HepG2 (cell line): ENCODE results near the gene NDUFV1. TPM values are rescaled to one million over a fixed set of nuclear protein-coding genes. Genes with fewer than 3 reads are reported as not detected.

Experiments
- ATAC-seq: fragments of 200-7000 bp; cut with Tn5 transposase; 3 replicates; pipeline ENCODE4 v1.9.1; 2020; ENCODE audit warnings: mild to moderate bottlenecking, moderate library complexity
- BruUV-seq: library from RNA; stranded (reverse); fragments of 400-500 nt; replicated peaks from 2 replicates; lab custom pipeline; 2021; lab: Mats Ljungman, UMichigan
- CTCF ChIA-PET: fragments of 300-600 bp; formaldehyde crosslinking; extraction: SDS; loops from one replicate; lab custom pipeline; 2021; ENCODE audit warnings: low total read pairs, inconsistent platforms, low intra/inter-chr PET ratio; lab: Yijun Ruan, JAX
- POLR2A ChIA-PET: fragments of 350-600 bp; sonication (Branson Sonifier 250); formaldehyde crosslinking; loops from one replicate; lab custom pipeline; 2020; ENCODE audit warnings: antibody characterized with exemption, inconsistent platforms; lab: Yijun Ruan, JAX
- DNase-seq: peaks from one replicate; pipeline ENCODE4 v3.0.0-alpha.2; 2015; ENCODE audit warnings: low spot score
- FAIRE-seq: peaks from 3 replicates; lab custom pipeline; 2011; peaks lifted over from hg19 to GRCh38; lab: Jason Lieb, UNC
- H2AFZ ChIP-seq: one replicate; pipeline ENCODE4 v1.6.1; 2011; ENCODE audit warnings: low read length, inconsistent platforms
- H3K27ac ChIP-seq: fragments of 300-600 bp; 3 replicates; pipeline ENCODE4 v1.8.0; 2011; ENCODE audit warnings: mixed run types, mild to moderate bottlenecking, mixed read lengths, low read length, inconsistent platforms; ENCODE audit not compliant: insufficient read depth; ENCODE audit errors: extremely low read length
- H3K27me3 ChIP-seq, 2 experiments: fragments of 200-600 bp in 1 of 2; 2 replicates in 1 of 2; 3 replicates in 1 of 2; pipeline versions ENCODE4 v1.6.0 to v1.8.0; 2011; ENCODE audit warnings: low read length in 2 of 2, mild to moderate bottlenecking in 2 of 2, moderate library complexity in 2 of 2, inconsistent platforms in 1 of 2; ENCODE audit not compliant: insufficient read depth in 2 of 2, control insufficient read depth in 1 of 2
- H3K36me3 ChIP-seq, 2 experiments: fragments of 200-600 bp in 1 of 2; replicated peaks in 1 of 2; 2 replicates in 1 of 2; 3 replicates in 1 of 2; pipeline versions ENCODE4 v1.5.1 to v1.8.0; 2011; ENCODE audit warnings: low read length in 2 of 2, inconsistent platforms in 1 of 2; ENCODE audit not compliant: insufficient read depth in 2 of 2, control insufficient read depth in 1 of 2
- H3K4me1 ChIP-seq: 2 replicates; pipeline ENCODE4 v1.5.1; 2012; ENCODE audit warnings: low read length, inconsistent platforms; ENCODE audit not compliant: insufficient read depth
- H3K4me2 ChIP-seq: 2 replicates; pipeline ENCODE4 v1.6.0; 2011; ENCODE audit warnings: low read depth, low read length, inconsistent platforms
- H3K4me3 ChIP-seq, 3 experiments: fragments of 200-600 bp in 1 of 3; sonication (generic), shearing (Covaris generic) in 1 of 3; replicated peaks in 1 of 3; 2 replicates each; pipeline ENCODE4 v1.5.1; 2011 to 2016; ENCODE audit warnings: low read length in 3 of 3, inconsistent platforms in 2 of 3, low read depth in 2 of 3, mild to moderate bottlenecking in 2 of 3, control low read depth in 1 of 3, mixed read lengths in 1 of 3; ENCODE audit not compliant: insufficient read depth in 1 of 3
- H3K79me2 ChIP-seq: one replicate; pipeline ENCODE4 v1.6.1; 2011; ENCODE audit warnings: low read length, inconsistent platforms; ENCODE audit not compliant: insufficient read depth
- H3K9ac ChIP-seq: 2 replicates; pipeline ENCODE4 v1.6.0; 2011; ENCODE audit warnings: mild to moderate bottlenecking, low read depth, low read length, inconsistent platforms; ENCODE audit not compliant: insufficient read depth
- H3K9me3 ChIP-seq: 2 replicates; pipeline ENCODE4 v1.5.1; 2012; ENCODE audit warnings: mild to moderate bottlenecking, low read length
- H4K20me1 ChIP-seq: 2 replicates; pipeline ENCODE4 v1.6.0; 2011; ENCODE audit warnings: inconsistent platforms, mild to moderate bottlenecking, low read length, moderate library complexity; ENCODE audit not compliant: insufficient read depth
- BCL6 ChIP-seq: IDR thresholded peaks from 2 replicates; pipeline ENCODE4 v1.6.1; 2016; ENCODE audit warnings: missing genetic modification reagents, missing compliant biosample characterization
- HNF1B ChIP-seq: sonication (generic); formaldehyde crosslinking; IDR thresholded peaks from 2 replicates; pipeline ENCODE4 v1.5.1; 2020; ENCODE audit warnings: mild to moderate bottlenecking, moderate library complexity, missing genetic modification reagents
- MAF1 ChIP-seq: sonication (generic); formaldehyde crosslinking; IDR thresholded peaks from 2 replicates; pipeline ENCODE4 v1.5.0; 2020; ENCODE audit warnings: missing genetic modification reagents, borderline replicate concordance
- MAX ChIP-seq: IDR thresholded peaks from 2 replicates; pipeline ENCODE4 v1.6.1; 2012; ENCODE audit warnings: inconsistent platforms
- NFRKB ChIP-seq: fragments of 450-650 bp; IDR thresholded peaks from 2 replicates; pipeline ENCODE4 v1.6.1; 2017
- ZBTB3 ChIP-seq: sonication (generic); formaldehyde crosslinking; IDR thresholded peaks from 2 replicates; pipeline ENCODE4 v1.4.0; 2020; ENCODE audit warnings: low read depth, mild to moderate bottlenecking, moderate library complexity, missing genetic modification reagents, borderline replicate concordance
- ZBTB39 ChIP-seq: sonication (generic); formaldehyde crosslinking; IDR thresholded peaks from 2 replicates; pipeline ENCODE4 v1.5.0; 2020; ENCODE audit warnings: missing genetic modification reagents
- ZNF142 ChIP-seq: sonication (generic); formaldehyde crosslinking; IDR thresholded peaks from 2 replicates; pipeline ENCODE4 v1.4.0; 2020; ENCODE audit warnings: missing genetic modification reagents
- ZNF232 ChIP-seq: sonication (generic); formaldehyde crosslinking; IDR thresholded peaks from 2 replicates; pipeline ENCODE4 v1.4.0; 2020; ENCODE audit warnings: missing genetic modification reagents, borderline replicate concordance
- ZNF761 ChIP-seq: sonication (generic); formaldehyde crosslinking; conservative IDR thresholded peaks from 2 replicates; pipeline ENCODE4 v1.4.0; 2020; ENCODE audit warnings: mild to moderate bottlenecking, missing genetic modification reagents
- WGBS: methylation state at CpG from one replicate; pipeline ENCODE4 v1.1.6; 2017; ENCODE audit warnings: low lambda C conversion rate; 5-methylcytosine and 5-hydroxymethylcytosine counted together
- in situ Hi-C: cut with HindIII; loops from 2 replicates; pipeline ENCODE4 v1.10.0; 2017; ENCODE audit warnings: low pct_unique_long_range_greater_than_20kb; ENCODE audit not compliant: extremely low pct_ligation_motif_present
- intact Hi-C: fragments of 100-400 bp; cut with micrococcal nuclease; formaldehyde crosslinking; loops from one replicate; pipeline ENCODE4 v1.10.0; 2022; ENCODE audit not compliant: unreplicated experiment
- polyA plus RNA-seq, 8 experiments: library from polyadenylated mRNA; depleted of rRNA in 3 of 8; stranded (reverse) in 7 of 8; unstranded in 1 of 8; fragments of >200 nt; fragmentation: Illumina TruSeq in 4 of 8; extraction: Trizol in 4 of 8; gene quantifications; 2 replicates each; pipeline versions ENCODE4 v1.2.1 to v1.2.3, GENCODE V29; 2011 to 2016; ENCODE audit warnings: low read depth in 4 of 8, missing spikeins in 1 of 8, mixed read lengths in 1 of 8; ENCODE audit not compliant: insufficient read depth in 1 of 8
- total RNA-seq, 5 experiments: library from RNA; depleted of rRNA; stranded (reverse); fragments of >200 nt; fragmentation: Illumina TruSeq; extraction: Trizol; gene quantifications; 2 replicates each; pipeline ENCODE4 v1.2.3, GENCODE V29; 2016; ENCODE audit warnings: low read depth in 1 of 5

NDUFV1 gene
- total and polyA plus RNA-seq, 2 of the 13 experiments (the other 11 are each of a cell fraction or from before 2014, with no cell fraction given), result 88.9 to 137 TPM

GRCh38 chr11:67585911-67586310 is 20.8 kb upstream of the NDUFV1 start (continued):
- TF ChIP-seq HNF1B (no peak), MAF1 (CRISPR knock-in tag) (no peak), ZBTB3 (no peak), ZNF761 (no peak), NFRKB (no peak)

GRCh38 chr11:67586568-67587250 is 20.0 kb upstream of the NDUFV1 start:
- Histone ChIP-seq H2AFZ (no peak overlapping the region), H3K9ac (no peak overlapping the region), H3K27ac (no peak overlapping the region), H3K4me2 (no peak overlapping the region), H3K9me3 (no peaks in the 10 kb centered on the region), H3K79me2 (no peaks in the 10 kb centered on the region), H3K4me3 (no peak overlapping the region), H3K4me1 (peaks cover 12% of the 10 kb centered on the region), H3K27me3 (peaks cover 0 to 5% of the 10 kb centered on the region in 2 experiments; a peak in 1 of 5 replicates), H4K20me1 (no peaks in the 10 kb centered on the region), H3K36me3 (no peaks in the 10 kb centered on the region)
- no TSS peak for BruUV-seq
- TF ChIP-seq ZNF232 (CRISPR knock-in tag), result no peak
- TF ChIP-seq MAX, result 0 out of 2 replicates have a peak, but pooled peaks have one; percentile 10
- TF ChIP-seq ZNF142 (CRISPR knock-in tag), result no peak
- peak; percentile 91 for TF ChIP-seq BCL6 (CRISPR knock-in tag)
- TF ChIP-seq ZBTB39, result no peak
- intact Hi-C loops (no loop called here), in situ Hi-C loops (no loop called here)
- CTCF ChIA-PET, result no interaction called here
- DNase-seq, result no peak
- no peak for ATAC-seq
- FAIRE-seq, result no peak
- POLR2A ChIA-PET, result no interaction called here
- 14% methylated on average over 5 of the region's 5 CpGs for whole genome bisulfite sequencing
